ENCODE measurements around the gene CORO7.
A peak's percentile ranks its signal among the peaks of the same experiment; 100 is the strongest.

CORO7 gene

GRCh38 chr16:4414187-4414917 is 2.0 kb downstream of the CORO7 start:
- H3K4me3 ChIP-seq (ENCODE audit: low read depth, low read length), result peak overlapping the region; percentile 93
- TF ChIP-seq CTCF (IDR thresholded peaks at IDR 0.05; ENCODE audit: borderline replicate concordance, insufficient read depth, low read depth, low read length), result no peak

GRCh38 chr16:4412854-4413253 is 3.5 kb downstream of the CORO7 start:
- H3K4me3 ChIP-seq (ENCODE audit: low read depth, low read length), result no peak overlapping the region
- TF ChIP-seq CTCF (IDR thresholded peaks at IDR 0.05; ENCODE audit: borderline replicate concordance, insufficient read depth, low read depth, low read length), result no peak

- TF ChIP-seq CTCF (IDR thresholded peaks at IDR 0.05; ENCODE audit: borderline replicate concordance, insufficient read depth, low read depth, low read length), result no peak
- no peak overlapping the region for H3K4me3 ChIP-seq (ENCODE audit: low read depth, low read length)
Measured at GRCh38 chr16:4412159-4412558, 4.2 kb downstream of the CORO7 start.

GRCh38 chr16:4411684-4412083 is 4.7 kb downstream of the CORO7 start:
- H3K4me3 ChIP-seq (ENCODE audit: low read depth, low read length), result no peak overlapping the region
- no peak for TF ChIP-seq CTCF (IDR thresholded peaks at IDR 0.05; ENCODE audit: borderline replicate concordance, insufficient read depth, low read depth, low read length)

GRCh38 chr16:4410335-4411075 is 5.9 kb downstream of the CORO7 start:
- TF ChIP-seq CTCF (IDR thresholded peaks at IDR 0.05; ENCODE audit: borderline replicate concordance, insufficient read depth, low read depth, low read length), result no peak
- no peak overlapping the region for H3K4me3 ChIP-seq (ENCODE audit: low read depth, low read length)

GRCh38 chr16:4409081-4409932 is 7.1 kb downstream of the CORO7 start:
- TF ChIP-seq CTCF (IDR thresholded peaks at IDR 0.05; ENCODE audit: borderline replicate concordance, insufficient read depth, low read depth, low read length), result no peak
- H3K4me3 ChIP-seq (ENCODE audit: low read depth, low read length), result no peak overlapping the region

All from GM12875 (cell line).